Activated T-cell treated with anti-CD3 and anti-CD28 coated beads, Interleukin-2, amount 50 U/mL, for 72 hours (primary cell): ENCODE data around the gene UBXN10. TPM values are rescaled to one million over a fixed set of nuclear protein-coding genes. Genes with fewer than 3 reads are reported as not detected.
"Not testable (repeated sequence)": the region's sequence is repeated elsewhere in the genome, so short reads cannot be mapped to it uniquely, and the experiment has no call there.

Source experiments
- ATAC-seq, 2 donors: fragments of 150-1000 bp; cut with Tn5 transposase; replicated peaks in 1 of 2; 2 replicates each; pipeline ENCODE4 v1.10.0; 2021; ENCODE audit warnings: moderate library complexity in 2 of 2, mild to moderate bottlenecking in 1 of 2
- DNase-seq, 2 donors: peaks; one replicate each; pipeline ENCODE4 v3.0.0; 2021 to 2022; ENCODE audit warnings: mixed read lengths in 1 of 2
- H3K27ac Mint-ChIP-seq: one replicate; pipeline ENCODE4 v1.8.0; 2022; ENCODE audit warnings: mild to moderate bottlenecking, moderate library complexity, mixed read lengths
- H3K27me3 Mint-ChIP-seq: one replicate; pipeline ENCODE4 v1.8.0; 2022; ENCODE audit warnings: low read depth, mixed read lengths
- H3K36me3 Mint-ChIP-seq, 2 donors: one replicate each; pipeline ENCODE4 v1.8.0; 2022; ENCODE audit warnings: mixed read lengths in 2 of 2, mild to moderate bottlenecking in 1 of 2; ENCODE audit not compliant: insufficient read depth in 2 of 2
- H3K4me1 Mint-ChIP-seq: one replicate; pipeline ENCODE4 v1.8.0; 2022; ENCODE audit warnings: low read depth, mixed read lengths
- H3K4me3 Mint-ChIP-seq, 2 donors: one replicate each; pipeline ENCODE4 v1.8.0; 2022; ENCODE audit warnings: mild to moderate bottlenecking in 2 of 2, mixed read lengths in 2 of 2, moderate library complexity in 2 of 2
- H3K9me3 Mint-ChIP-seq, 2 donors: one replicate each; pipeline ENCODE4 v1.8.0; 2022; ENCODE audit warnings: mixed read lengths in 2 of 2
- total RNA-seq, 2 donors: library from RNA; stranded (reverse); gene quantifications; one replicate each; pipeline ENCODE4 v1.2.3, GENCODE V29; 2022

The UBXN10 gene
- total RNA-seq, 2 donors from 2014 or later = 0.91 to 0.93 TPM

DNA sequence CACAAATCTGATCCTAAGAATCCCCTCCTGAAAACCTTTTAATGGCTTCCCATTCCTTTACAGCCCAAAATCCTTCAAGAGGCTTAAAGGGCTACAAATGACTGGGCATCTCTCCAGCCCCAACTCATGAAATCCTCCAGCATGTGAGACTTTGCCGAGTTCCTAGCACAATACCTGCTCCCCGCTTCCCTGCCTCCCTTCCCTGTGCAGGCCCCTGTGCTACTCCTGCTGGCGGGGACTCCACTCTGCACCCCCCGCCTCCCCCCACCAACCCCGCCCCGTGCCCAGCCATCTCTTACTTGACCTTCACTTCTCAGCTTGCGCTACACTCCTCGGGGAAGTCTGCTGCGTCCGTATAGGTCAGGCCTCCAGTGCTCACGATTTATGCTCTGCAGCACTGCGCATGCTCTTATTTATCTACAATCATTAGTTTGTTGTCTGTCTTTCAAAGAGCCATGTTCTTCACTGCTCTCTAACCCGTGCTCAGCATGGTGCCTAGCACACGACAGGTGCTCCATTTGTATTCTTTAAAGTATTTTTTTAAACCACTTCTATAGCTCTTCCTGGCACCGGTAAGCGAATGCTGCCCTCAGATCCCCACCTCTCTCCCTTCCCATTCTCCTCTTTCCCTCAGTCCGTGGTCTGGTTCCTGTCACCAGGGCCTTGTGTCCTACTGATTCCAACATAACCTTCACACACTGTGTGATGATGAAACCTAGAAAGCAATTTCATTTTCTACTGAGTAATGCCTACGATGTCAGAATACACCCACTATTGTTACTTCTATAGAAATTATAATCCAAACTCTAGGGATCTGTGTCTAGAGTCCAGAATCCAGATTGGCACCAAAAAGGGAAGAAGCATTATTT lies 37.9 kb downstream of the UBXN10 start:
- Mint-ChIP-seq H3K27me3 (peaks cover 77% of the 10 kb centered on the region), H3K36me3 (no peaks in the 10 kb centered on the region)
- DNase-seq = no peak

DNA sequence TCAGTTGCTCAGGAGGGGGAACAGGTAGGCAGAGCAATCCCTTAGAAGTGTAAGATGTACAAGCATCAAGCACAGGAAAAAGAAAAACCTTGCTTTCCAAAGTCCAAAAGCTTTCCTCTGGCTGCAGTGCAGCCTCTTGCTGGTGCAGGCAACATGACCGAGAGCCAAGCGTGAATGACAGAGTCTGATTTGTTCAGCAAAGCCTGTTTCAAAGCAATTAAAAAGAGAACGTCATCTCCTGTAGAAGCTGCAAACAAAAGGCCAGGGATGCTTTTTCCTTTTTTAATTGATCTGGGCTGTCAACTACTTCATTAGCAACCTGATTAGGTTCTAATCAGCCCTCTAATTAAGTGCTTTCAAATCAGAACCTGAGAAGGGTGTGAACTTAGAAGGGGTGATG lies 38.6 kb downstream of the UBXN10 start:
- DNase-seq = no peak
- no peak overlapping the region for H3K4me3 Mint-ChIP-seq
- no peak for ATAC-seq
- no peak overlapping the region for H3K27ac Mint-ChIP-seq
- peaks cover 83% of the 10 kb centered on the region for H3K27me3 Mint-ChIP-seq
- H3K9me3 Mint-ChIP-seq = no peaks in the 10 kb centered on the region
- H3K36me3 Mint-ChIP-seq = no peaks in the 10 kb centered on the region
- H3K4me1 Mint-ChIP-seq = peaks cover 14% of the 10 kb centered on the region

More for the DNA sequence above, 37.9 kb downstream of the UBXN10 start:
- peaks cover 14% of the 10 kb centered on the region for H3K4me1 Mint-ChIP-seq
- no peaks in the 10 kb centered on the region for H3K9me3 Mint-ChIP-seq
- no peak for ATAC-seq
- peak overlapping the region; percentile 50 to 55 for H3K4me3 Mint-ChIP-seq
- H3K27ac Mint-ChIP-seq = no peak overlapping the region

- ATAC-seq (no peak), DNase-seq (no peak)
- Mint-ChIP-seq H3K4me1 (peaks cover 8% of the 10 kb centered on the region), H3K36me3 (no peaks in the 10 kb centered on the region), H3K27ac (no peak overlapping the region), H3K9me3 (no peaks in the 10 kb centered on the region), H3K27me3 (peaks cover 83% of the 10 kb centered on the region), H3K4me3 (no peak overlapping the region)
These were observed 41.8 kb downstream of the UBXN10 start for GRCh38 chr1:20227704-20228103.

DNA sequence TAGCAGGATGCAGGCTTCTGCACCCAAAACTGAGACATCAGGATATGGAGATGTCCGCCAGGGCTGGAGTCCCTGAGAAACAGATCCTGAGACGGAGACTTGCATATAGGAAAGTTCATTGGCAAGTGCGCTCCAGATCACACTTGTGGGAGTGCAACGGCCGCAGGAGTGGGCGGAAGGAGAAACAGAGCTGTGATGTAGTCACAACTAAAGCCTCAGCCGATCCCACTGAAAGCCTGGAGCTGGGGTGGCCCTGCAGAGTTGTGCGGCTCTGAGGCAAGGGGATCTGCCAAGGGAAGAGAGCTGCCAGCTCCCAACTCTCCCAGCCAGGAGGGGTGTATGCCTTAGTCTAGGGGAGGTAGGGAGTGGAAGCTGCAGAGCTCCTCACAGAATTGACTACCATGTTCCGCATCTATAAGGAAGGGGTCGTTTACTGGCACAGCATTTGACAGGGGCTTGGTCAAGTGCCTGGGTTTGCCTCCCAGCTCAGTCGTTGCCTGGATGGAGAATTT lies 42.5 kb downstream of the UBXN10 start:
- peaks cover 8% of the 10 kb centered on the region for H3K4me1 Mint-ChIP-seq
- H3K27ac Mint-ChIP-seq = no peak overlapping the region
- ATAC-seq (no peak), DNase-seq (no peak)
- H3K27me3 Mint-ChIP-seq = peaks cover 83% of the 10 kb centered on the region
- no peaks in the 10 kb centered on the region for H3K36me3 Mint-ChIP-seq
- H3K4me3 Mint-ChIP-seq = no peak overlapping the region
- no peaks in the 10 kb centered on the region for H3K9me3 Mint-ChIP-seq

DNA sequence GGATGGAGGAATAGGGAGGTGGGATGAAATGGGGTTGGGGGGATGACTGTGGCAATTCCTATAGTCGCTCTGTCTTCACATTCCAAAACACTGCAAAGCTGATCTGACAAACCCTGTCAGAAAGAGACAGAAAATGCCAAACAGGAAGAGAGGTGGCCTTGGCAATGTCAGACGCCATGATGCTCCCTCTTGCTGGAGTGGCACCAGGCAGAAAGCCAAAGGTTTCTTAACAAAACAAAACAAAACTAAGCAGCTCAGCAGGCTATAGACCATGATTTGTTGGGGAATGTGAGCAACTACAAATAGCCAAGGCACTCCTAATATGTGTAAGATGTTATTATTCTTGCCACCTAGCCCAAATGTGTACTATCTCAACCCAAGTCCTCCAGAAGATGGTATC lies 43.3 kb downstream of the UBXN10 start:
- no peak overlapping the region for H3K27ac Mint-ChIP-seq
- no peak for ATAC-seq
- H3K4me1 Mint-ChIP-seq = peaks cover 2% of the 10 kb centered on the region
- DNase-seq = no peak
- no peaks in the 10 kb centered on the region for H3K9me3 Mint-ChIP-seq
- no peak overlapping the region for H3K4me3 Mint-ChIP-seq
- no peaks in the 10 kb centered on the region for H3K36me3 Mint-ChIP-seq
- peaks cover 83% of the 10 kb centered on the region for H3K27me3 Mint-ChIP-seq

DNA sequence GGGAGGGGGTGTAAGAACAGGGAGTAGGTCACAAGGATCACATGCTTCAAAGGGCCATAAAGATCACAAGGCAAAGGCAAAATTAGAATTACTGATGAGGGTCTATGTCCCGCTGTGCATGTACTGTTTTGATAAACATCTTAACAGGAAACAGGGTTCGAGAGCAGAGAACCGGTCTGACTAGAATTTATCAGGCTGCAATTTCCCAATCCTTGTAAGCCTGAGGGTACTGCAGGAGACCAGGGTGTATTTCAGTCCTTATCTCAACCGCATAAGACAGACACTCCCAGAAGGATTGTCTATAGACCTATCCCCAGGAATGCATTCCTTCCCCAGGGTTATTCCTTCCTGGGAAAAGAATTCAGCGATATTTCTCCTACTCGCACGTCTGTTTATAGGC lies 46.7 kb downstream of the UBXN10 start:
- H3K36me3 Mint-ChIP-seq, H3K4me3 Mint-ChIP-seq, H3K27ac Mint-ChIP-seq, ATAC-seq, DNase-seq, H3K9me3 Mint-ChIP-seq, H3K4me1 Mint-ChIP-seq: not testable (repeated sequence)
- peaks cover 72% of the 10 kb centered on the region for H3K27me3 Mint-ChIP-seq

DNA sequence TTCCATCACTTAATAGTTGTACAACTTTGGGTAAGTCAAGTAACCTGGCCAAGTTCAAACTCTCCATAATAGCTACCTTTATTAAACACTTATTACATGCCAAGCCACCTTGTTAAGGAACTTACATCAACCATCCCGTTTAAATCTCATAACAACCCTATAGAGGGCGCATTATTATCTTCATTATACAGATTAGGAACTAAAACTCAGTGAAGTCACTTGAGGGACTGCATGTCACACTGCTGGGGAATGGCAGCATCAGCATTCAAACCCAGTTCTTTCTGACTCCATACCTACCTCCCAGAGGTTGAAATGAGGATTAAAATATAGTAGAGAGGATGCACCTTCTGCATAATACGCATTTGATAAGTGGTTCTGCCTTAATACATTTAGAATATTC lies 47.5 kb downstream of the UBXN10 start:
- peaks cover 70% of the 10 kb centered on the region for H3K27me3 Mint-ChIP-seq
- no peaks in the 10 kb centered on the region for H3K9me3 Mint-ChIP-seq

GRCh38 chr1:20233866-20234265 lies 48.0 kb downstream of the UBXN10 start:
- Mint-ChIP-seq H3K4me3 (no peak overlapping the region), H3K4me1 (no peaks in the 10 kb centered on the region), H3K27me3 (peaks cover 65% of the 10 kb centered on the region), H3K36me3 (no peaks in the 10 kb centered on the region), H3K9me3 (no peaks in the 10 kb centered on the region), H3K27ac (no peak overlapping the region)
- DNase-seq = no peak
- ATAC-seq = no peak

More for the DNA sequence above, 47.5 kb downstream of the UBXN10 start:
- H3K36me3 Mint-ChIP-seq = no peaks in the 10 kb centered on the region
- ATAC-seq = peak in 1 of 2 donors; percentile 39
- no peaks in the 10 kb centered on the region for H3K4me1 Mint-ChIP-seq
- no peak for DNase-seq
- H3K27ac Mint-ChIP-seq = no peak overlapping the region
- H3K4me3 Mint-ChIP-seq = no peak overlapping the region

GRCh38 chr1:20234788-20235535 lies 49.1 kb downstream of the UBXN10 start:
- ATAC-seq (no peak), DNase-seq (no peak)
- Mint-ChIP-seq H3K36me3 (no peaks in the 10 kb centered on the region), H3K4me1 (no peaks in the 10 kb centered on the region), H3K27me3 (peaks cover 62% of the 10 kb centered on the region), H3K9me3 (no peaks in the 10 kb centered on the region), H3K27ac (no peak overlapping the region), H3K4me3 (no peak overlapping the region)

GRCh38 chr1:20237646-20238045 lies 51.8 kb downstream of the UBXN10 start:
- ATAC-seq (no peak), DNase-seq (no peak)
- H3K4me1 Mint-ChIP-seq = no peaks in the 10 kb centered on the region
- no peaks in the 10 kb centered on the region for H3K36me3 Mint-ChIP-seq
- no peak overlapping the region for H3K27ac Mint-ChIP-seq
- H3K9me3 Mint-ChIP-seq = no peaks in the 10 kb centered on the region
- peaks cover 74% of the 10 kb centered on the region for H3K27me3 Mint-ChIP-seq
- no peak overlapping the region for H3K4me3 Mint-ChIP-seq

GRCh38 chr1:20240012-20240411 lies 54.1 kb downstream of the UBXN10 start:
- Mint-ChIP-seq H3K4me1 (no peaks in the 10 kb centered on the region), H3K27me3 (peaks cover 52% of the 10 kb centered on the region), H3K36me3 (no peaks in the 10 kb centered on the region), H3K4me3 (no peak overlapping the region), H3K27ac (no peak overlapping the region), H3K9me3 (no peaks in the 10 kb centered on the region)
- ATAC-seq (no peak), DNase-seq (no peak)

DNA sequence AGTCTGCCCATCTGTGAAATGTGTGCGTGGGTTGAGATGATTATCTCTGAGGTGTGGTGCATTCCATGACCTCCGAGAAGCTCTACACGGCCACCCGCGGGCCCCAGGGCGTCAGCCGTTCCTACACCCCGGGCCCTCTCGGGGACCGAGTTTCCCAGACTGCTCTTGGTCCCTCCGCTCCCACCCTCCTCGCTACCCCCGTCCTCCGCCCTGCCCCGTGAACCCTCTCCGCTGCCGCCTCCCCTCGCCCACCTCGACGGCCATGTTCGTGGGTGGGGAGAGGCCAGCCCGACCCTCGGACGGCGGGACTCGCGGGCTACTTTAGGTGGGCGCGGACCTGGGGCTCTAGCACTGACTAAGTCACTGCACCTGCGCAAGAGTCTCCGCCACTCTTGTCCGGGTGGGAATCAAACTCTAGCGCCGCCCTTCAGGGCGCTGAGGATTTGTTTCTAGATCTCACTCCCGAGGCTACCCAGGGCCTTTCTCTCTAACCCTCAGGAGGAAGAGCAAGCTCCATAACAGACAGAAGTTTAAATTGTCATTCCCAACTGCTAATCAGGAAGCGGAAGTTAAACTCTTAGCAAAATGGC lies 57.1 kb downstream of the UBXN10 start:
- DNase-seq = no peak
- no peaks in the 10 kb centered on the region for H3K4me1 Mint-ChIP-seq
- H3K27me3 Mint-ChIP-seq = peaks cover 35% of the 10 kb centered on the region
- H3K36me3 Mint-ChIP-seq = peaks cover 0 to 4% of the 10 kb centered on the region in 2 donors
- no peak overlapping the region for H3K27ac Mint-ChIP-seq
- no peak overlapping the region for H3K4me3 Mint-ChIP-seq
- ATAC-seq = no peak
- H3K9me3 Mint-ChIP-seq = peaks cover 0 to 2% of the 10 kb centered on the region in 2 donors
